Skeletal muscle cell (primary cell): ENCODE data around the gene AHSP.
A peak's percentile ranks its signal among the peaks of the same experiment; 100 is the strongest.
"Not testable (repeated sequence)": the region's sequence is repeated elsewhere in the genome, so short reads cannot be mapped to it uniquely, and the experiment has no call there.

Experiments used
- DNase-seq: peaks from one replicate; pipeline ENCODE4 v3.0.0-alpha.2; 2010; ENCODE audit warnings: low read depth
- H3K4me3 ChIP-seq: 2 replicates; pipeline ENCODE4 v1.5.1; 2011; ENCODE audit warnings: low read depth, mild to moderate bottlenecking, control low read depth, low read length, moderate library complexity

The AHSP gene

DNA sequence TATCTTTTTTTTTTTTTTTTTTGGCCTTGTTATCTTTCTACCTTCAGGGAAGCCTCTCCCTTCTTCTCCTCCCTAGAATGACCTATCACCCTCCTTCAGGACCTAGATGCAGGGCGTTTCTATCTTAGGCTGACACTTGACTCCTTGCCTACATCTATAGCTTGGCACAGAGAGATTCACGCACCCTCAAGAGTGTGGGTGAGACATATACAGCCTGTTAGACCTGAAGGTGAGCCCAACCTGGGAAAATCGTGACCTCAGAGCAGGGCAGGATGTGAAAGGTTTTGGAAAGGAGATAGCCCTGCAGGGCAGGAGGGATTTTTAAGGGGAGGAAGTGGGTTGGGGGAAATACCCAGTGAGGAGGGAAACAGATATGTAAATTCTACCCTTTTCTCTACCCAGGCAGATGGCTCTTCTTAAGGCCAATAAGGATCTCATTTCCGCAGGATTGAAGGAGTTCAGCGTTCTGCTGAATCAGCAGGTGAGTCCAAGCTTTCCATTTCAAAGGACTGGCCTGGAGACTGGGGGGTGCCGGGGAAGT lies at the start of gene AHSP:
Gene AHSP, plus strand, starts transcription at position 167 of the 541 bp plus-strand sequence. Its CDS starts 240 bp downstream, at position 407.
- DNase-seq: no peak
- H3K4me3 ChIP-seq: no peak within 1 kb of the TSS

DNA sequence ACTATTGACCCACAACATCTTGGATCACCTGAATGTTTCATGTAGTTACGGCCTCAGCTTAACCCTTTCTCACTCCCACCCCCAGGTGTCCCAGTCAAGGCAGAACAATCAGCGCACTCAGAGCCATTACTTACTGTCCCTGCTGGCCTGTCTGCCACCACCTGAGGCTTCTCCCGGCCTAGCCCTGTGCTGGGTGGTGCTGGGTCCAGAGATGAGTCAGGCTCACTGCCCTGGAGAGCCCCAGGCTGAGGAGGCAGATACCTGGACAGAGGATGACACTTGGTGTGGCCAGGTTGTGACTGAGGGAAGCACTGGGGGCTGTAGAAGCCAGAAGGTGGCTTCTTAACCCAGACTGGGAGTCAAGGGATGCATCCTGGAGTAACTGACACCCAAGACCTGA lies 48.7 kb upstream of the AHSP start:
- no peak overlapping the region for H3K4me3 ChIP-seq
- DNase-seq: no peak

DNA sequence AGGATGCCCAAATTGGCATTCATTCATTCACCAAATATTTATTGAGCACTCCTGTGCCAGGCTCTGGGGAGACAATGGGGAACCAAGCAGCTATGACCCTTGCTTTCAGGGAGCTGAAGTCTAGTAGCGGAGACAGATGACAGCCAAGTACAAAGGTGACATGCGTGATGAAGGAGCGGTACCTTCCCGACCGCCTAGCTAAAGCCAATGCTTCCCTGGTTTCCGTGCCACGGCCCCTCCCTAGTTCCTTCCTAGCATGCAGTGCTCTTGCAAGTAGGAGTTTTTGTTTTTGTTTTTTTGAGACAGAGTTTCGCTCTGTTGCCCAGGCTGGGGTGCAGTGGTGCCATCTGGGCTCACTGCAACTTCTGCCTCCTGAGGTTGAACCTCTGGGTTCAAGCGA lies 47.9 kb upstream of the AHSP start:
- no peak for DNase-seq
- no peak overlapping the region for H3K4me3 ChIP-seq

GRCh38 chr16:31480851-31481536 lies 46.7 kb upstream of the AHSP start:
- DNase-seq: no peak
- H3K4me3 ChIP-seq: no peak overlapping the region

DNA sequence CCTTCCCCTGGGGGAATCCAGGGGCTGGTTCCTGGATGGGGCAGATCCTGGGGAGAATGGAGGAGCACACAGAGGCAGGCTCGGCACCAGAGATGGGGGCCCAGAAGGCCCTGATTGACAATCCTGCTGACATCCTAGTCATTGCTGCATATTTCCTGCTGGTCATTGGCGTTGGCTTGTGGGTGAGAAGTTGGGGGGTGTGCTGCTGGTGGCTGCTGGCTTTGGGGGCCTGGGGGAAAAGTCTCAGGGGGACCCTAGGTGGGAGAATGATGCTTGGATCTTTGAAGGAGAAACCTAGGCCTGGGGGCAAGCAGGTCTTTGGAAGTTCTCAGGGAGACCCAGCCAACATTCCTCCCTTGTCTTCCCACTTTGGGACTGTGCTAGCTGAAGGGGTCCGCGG lies 44.6 kb upstream of the AHSP start, which contains the start of gene SLC5A2:
Gene SLC5A2, plus strand, starts transcription at position 43 of the 400 bp plus-strand sequence. Its CDS starts 14 bp downstream, at position 57.
- no peak for DNase-seq
- no peak within 1 kb of the TSS for H3K4me3 ChIP-seq

DNA sequence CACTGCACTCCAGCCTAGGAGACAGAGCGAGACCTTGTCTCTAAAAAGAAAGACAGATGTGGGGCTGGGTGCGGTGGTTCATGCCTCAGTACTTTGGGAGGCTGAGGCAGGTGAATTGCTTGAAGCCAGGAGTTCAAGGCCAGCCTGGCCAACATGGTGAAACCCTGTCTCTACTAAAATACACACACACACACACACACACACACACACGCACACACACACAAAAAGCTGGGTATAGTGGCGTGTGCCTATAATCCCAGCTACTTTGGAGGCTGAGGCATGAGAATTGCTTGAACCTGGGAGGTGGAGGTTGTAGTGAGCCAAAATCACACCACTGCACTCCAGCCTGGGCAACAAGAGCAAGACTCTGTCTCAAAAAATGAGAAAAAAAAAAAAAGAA lies 43.7 kb upstream of the AHSP start:
- not testable (repeated sequence) for H3K4me3 ChIP-seq, DNase-seq

DNA sequence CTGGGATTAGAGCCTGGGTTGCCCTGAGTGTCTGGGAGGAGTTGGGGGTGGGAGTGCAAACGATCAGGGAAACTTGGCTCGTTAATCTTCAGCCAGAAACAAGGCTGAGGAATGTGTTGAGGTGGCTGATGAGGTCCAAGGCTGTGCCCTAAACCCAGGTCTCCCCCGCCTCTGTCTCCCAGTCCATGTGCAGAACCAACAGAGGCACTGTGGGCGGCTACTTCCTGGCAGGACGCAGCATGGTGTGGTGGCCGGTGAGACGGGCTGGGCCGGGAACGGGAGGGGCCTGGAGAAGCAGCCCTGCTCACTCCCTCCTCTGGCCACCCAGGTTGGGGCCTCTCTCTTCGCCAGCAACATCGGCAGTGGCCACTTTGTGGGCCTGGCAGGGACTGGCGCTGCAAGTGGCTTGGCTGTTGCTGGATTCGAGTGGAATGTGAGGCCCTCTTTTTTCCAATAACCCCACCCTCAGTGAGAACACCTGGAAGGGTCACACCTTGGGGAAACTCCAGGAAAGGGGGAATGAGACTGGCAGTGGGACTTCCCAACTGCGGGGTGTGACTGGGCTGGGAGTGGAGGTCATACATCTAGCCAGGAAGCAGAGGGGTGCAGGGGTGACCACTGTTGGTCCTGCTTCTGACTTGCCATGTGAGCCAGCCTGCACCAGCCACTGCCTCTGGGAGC lies 43.1 kb upstream of the AHSP start:
- H3K4me3 ChIP-seq: no peak overlapping the region

GRCh38 chr16:31485571-31485970 lies 42.1 kb upstream of the AHSP start:
- no peak overlapping the region for H3K4me3 ChIP-seq
- no peak for DNase-seq

More for the DNA sequence above, 43.1 kb upstream of the AHSP start:
- no peak for DNase-seq

DNA sequence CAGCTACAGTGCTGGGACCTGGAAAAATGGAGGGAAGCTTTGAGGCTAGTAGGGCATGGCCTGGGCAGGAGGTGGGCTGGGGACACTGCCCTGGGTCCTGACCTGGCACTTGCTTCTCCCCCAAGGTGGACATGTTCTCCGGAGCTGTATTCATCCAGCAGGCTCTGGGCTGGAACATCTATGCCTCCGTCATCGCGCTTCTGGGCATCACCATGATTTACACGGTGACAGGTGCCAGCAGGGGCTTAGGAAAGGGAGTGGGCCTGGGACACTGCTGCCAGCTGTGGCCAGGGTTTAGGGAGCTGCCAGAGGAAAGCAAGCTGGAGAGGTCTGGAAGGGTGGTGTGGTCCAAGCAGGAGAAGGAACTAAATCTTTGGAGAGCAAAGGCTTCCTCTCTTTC lies 41.7 kb upstream of the AHSP start:
- DNase-seq: no peak
- no peak overlapping the region for H3K4me3 ChIP-seq

- no peak for DNase-seq
- peak overlapping the region; percentile 56 for H3K4me3 ChIP-seq
These were observed 40.5 kb upstream of the AHSP start for GRCh38 chr16:31487071-31487719.

DNA sequence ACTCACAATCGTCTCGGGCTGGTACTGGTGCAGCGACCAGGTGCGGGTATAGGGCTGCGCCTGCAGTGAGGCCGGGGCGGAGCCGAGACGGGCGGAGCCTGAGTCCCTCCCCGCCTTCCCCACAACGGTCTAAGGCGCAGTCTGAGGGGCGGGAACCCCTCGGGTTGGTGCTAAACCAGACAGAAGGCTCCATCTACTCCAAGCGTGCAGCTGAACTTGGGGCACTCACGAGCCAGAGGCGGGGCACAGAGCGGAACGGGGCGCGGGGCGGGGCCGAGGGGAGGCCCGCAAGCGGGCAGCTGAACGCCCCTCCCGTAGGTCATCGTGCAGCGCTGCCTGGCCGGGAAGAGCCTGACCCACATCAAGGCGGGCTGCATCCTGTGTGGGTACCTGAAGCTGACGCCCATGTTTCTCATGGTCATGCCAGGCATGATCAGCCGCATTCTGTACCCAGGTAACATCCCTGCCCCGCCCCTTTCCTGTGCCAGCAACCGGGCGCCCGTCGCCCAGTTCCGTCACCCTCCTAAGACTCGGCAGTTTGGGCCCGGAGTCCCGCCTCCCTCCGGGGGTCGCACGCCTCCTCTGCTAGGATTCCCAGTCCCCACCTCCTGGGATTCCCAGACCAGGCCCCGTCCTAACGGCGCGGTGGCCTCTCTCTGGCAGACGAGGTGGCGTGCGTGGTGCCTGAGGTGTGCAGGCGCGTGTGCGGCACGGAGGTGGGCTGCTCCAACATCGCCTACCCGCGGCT lies 39.8 kb upstream of the AHSP start:
- H3K4me3 ChIP-seq: peak overlapping the region; percentile 56
- DNase-seq: no peak

GRCh38 chr16:31488468-31489297 lies 39.0 kb upstream of the AHSP start:
- H3K4me3 ChIP-seq: peak overlapping the region; percentile 56
- DNase-seq: no peak

- no peak for DNase-seq
These were observed 38.5 kb upstream of the AHSP start for GRCh38 chr16:31489298-31489564.

GRCh38 chr16:31489616-31490584 lies 37.8 kb upstream of the AHSP start:
- H3K4me3 ChIP-seq: no peak overlapping the region
- DNase-seq: no peak

More at GRCh38 chr16:31489298-31489564, 38.5 kb upstream of the AHSP start:
- no peak overlapping the region for H3K4me3 ChIP-seq

DNA sequence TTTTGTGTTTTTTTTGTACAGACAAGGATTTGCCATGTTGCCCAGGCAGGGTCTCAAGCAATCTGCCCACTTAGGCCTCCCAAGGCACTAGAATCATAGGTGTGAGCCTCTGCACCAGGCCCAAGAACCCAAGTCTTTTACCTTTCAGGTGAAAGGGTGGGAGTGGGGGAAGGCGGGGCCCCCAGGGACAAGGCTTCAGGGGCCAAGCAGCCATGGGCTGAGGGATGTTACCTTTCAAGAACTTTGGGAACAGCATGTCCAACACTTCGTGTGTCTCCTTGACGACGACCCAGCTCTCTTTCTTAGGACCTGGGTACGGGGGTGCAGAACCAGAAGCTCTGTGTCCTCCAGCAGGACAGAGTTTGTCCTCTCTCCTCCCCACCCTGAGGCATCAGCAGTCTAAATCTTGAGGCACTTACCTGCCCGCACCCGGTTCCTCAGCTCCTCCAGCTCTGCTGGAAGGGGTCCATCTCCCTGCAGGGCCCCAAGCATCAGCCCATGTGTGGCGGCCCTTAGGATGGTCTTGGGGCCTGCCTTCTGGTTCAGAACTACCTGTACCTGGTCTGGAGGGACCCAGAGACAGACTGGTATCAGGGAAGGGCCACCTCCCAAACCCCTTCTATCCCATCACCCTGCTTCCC lies 35.8 kb upstream of the AHSP start:
- no peak for DNase-seq

DNA sequence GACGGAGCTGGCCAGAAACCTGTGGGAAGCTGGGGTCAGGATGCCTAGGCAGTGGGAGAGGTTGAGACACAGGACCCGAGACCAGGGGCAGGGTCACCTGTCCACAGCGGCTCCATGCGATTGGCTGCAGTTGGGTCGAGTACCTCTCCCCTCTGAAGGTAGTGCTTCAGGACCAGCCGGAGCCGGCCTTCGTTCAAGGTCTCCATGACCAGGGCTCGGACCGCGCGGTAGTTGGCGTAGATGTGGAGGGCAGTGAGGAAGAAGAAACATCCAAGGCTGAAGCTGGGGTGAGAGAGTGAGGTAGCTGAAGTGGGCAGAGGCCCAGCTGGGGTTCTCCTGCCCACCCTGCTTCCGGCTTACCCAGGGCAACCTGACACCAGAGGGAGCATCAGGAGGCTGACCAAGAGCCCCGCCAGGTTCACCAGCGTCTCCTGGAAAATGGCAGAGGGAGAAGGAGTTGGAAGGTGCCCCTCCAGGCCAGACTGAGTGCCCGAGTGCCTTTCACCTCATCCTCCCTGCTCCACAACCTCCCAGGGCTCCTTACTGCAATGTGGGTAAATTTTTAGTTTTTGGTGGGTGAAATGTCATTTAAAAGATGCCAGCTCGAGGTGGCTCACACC lies 34.1 kb upstream of the AHSP start:
- no peak for DNase-seq
- H3K4me3 ChIP-seq: no peak overlapping the region

More for the DNA sequence above, 35.8 kb upstream of the AHSP start:
- H3K4me3 ChIP-seq: no peak overlapping the region

- H3K4me3 ChIP-seq: no peak overlapping the region
- no peak for DNase-seq
These were observed 31.0 kb upstream of the AHSP start for GRCh38 chr16:31496670-31497069.
